HG03045 (cell line): ENCODE measurements around the gene KLF16.
A peak's percentile ranks its signal among the peaks of the same experiment; 100 is the strongest.
"Not testable (repeated sequence)": the region's sequence is repeated elsewhere in the genome, so short reads cannot be mapped to it uniquely, and the experiment has no call there.

Experiments used
- ATAC-seq: cut with Tn5 transposase; IDR thresholded peaks from one replicate; pipeline ENCODE4 v1.9.1; 2021; ENCODE audit warnings: mild to moderate bottlenecking, moderate library complexity; ENCODE audit not compliant: unreplicated experiment

KLF16 gene

DNA sequence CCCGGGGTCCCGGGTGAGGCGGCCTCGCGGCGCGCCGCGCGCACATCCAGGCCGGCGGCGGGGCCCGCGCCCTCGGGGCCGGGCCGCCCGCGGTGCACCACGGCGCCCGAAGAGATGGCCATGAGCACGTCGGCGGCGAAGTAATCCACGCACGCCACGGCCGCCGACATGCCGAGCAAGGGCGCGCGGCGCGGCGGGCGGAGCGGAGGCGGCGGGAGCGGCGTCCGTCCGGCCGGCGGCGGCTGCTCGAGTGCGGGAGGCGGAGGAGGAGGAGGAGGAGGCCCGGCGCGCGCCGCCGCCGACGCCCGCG, at the start of gene KLF16:
TSS of gene KLF16 (minus strand) at position 252 of the 310 bp plus-strand sequence. CDS start at position 170, 82 bp downstream.
- no peak for ATAC-seq

DNA sequence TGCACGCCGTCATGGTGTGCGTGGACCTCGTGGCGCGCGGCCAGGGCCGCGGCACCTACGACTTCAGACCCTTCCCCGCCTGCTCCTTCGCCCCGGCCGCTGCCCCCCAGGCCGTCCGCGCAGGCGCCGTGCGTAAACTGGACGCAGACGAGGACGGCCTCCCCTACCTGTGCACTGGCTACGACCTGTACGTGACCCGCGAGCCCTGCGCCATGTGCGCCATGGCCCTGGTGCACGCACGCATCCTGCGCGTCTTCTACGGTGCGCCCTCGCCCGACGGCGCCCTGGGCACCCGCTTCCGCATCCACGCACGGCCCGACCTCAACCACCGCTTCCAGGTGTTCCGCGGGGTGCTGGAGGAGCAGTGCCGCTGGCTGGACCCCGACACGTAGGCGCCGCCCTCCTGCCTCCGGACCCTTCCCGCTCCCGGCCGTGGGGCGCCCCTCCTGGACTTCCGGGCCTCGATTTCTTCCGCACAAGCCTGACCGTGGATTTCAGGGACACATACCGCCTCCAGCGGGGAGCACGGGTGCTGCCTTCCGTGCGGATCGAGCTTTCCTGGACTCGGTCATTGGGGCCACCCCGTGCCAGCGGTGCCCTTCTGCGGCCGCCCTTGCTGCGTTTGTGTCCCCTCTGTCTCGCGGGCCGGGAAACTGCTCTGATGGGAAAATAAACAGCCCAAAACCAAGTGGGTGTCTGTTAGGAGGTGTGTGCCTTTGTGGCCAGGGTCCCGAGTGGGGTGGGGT, 49.6 kb upstream of the KLF16 start:
- no peak for ATAC-seq

DNA sequence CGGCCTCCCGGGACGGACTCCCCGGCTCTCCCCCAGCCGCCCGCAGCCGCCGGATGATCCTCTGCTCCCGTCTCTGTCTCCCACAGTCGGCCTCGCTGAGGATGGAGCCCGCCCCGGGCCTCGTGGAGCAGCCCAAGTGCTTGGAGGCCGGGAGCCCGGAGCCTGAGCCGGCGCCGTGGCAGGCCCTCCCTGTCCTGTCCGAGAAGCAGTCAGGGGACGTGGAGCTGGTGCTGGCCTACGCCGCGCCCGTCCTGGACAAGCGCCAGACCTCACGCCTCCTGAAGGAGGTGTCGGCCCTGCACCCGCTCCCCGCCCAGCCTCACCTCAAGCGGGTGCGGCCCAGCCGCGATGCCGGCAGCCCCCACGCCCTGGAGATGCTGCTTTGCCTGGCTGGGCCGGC, 48.6 kb upstream of the KLF16 start:
- no peak for ATAC-seq

DNA sequence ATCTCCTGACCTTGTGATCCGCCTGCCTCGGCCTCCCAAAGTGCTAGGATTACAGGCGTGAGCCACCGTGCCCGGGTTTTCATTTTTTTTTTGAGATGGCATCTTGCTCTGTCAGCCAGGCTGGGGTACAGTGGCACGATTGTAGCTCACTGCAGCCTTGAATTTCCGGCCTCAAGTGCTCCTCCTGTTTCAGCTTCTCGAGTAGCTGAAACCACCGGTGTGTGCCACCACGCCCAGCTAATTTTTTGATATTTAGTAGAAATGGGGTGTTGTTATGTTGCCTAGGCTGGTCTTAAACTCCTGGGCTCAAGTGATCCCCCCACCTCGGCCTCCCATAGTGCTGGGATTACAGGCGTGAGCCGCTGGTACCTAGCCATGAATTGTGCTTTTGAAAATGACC, 47.7 kb upstream of the KLF16 start:
- ATAC-seq, result no peak

DNA sequence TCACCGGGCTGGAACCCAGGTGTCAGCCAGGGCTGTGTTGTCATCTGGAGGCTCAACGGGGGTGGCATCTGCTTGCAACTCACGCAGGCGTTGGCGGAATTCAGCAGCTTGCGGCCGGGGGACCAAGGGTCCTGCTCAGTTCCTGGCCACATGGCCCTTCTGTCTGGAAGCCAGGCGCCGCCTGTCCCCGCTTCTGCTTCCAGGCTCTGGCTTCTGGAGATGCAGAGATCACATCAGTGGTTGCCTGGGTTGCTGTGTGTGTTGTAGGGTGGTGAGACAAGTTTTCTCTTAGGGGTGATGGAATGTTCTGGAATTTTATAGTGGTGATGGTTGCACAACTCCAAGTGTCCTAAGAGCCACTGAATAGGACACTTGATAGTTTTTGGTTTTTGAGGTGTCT, 46.8 kb upstream of the KLF16 start:
- ATAC-seq, result no peak

DNA sequence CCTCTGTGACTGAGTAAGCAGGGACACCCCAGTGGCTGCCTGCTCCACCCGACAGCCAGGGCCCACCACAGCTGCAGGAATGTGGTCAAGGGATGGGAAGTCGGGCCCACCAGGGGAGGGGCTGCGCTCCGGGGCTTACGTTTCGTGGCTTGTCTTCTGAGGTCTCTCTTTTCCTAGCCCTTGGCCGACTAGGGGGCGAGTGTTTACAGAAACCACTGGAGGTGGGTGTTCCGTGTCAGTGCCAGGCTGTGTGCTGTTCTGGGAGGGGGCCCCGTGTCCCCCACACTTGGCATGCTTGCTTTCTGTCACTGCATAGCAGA, 46.3 kb upstream of the KLF16 start:
- ATAC-seq, result no peak

DNA sequence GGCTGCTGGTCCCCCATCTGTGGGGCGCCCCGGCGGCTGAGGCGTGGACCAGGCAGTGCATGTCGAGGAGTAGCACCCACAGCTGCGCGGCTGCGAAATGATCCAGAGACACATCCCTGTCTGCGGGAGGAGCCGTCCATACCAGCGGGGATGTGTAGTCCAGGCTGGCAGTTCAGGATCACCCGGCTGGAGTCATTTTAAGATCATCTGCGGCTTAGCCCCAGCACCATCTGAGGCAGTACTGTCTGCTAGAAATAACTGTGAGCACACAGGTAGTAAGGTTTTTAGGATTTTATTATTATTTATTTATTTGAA, 44.9 kb upstream of the KLF16 start:
- no peak for ATAC-seq

DNA sequence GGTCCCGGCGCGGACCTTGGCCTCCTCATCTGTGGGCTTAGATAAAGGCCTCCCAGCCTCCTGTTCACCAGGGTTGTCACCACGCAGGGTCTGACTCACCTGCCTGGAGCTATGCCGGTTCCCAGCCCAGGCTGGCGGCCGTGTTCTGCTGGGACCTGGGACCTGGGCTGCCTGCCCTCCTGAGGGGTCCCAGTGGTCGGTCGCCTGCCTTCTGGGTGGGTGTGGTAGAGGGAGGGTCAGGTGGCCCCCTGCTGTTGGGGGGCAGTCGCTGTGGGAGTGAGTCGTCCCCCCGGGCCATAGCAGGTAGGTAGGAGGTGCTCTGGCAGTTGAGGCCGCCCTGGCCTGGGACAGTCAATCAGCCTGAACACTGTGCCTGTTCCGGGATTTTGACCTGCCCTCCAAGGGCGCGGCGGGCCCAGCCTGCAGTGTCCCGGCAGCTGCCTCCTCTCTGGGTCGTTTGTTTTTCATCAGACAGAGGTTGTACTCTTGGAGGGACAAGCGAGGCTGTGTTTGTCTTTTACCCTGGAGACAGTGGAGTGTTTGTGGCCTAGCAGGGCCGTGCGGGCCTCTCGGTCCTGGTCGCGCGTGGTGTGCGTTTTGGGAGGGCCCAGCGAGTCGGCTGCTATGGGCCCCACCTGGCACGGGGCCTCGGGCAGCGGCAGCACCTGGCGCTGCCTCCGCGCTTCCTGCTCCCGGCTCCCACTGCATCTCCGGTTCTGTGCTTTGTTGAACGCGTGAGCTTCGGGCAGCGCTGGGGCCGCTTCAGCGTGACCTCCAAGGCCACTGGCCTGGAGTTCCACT, 44.4 kb upstream of the KLF16 start:
- ATAC-seq, result no peak

DNA sequence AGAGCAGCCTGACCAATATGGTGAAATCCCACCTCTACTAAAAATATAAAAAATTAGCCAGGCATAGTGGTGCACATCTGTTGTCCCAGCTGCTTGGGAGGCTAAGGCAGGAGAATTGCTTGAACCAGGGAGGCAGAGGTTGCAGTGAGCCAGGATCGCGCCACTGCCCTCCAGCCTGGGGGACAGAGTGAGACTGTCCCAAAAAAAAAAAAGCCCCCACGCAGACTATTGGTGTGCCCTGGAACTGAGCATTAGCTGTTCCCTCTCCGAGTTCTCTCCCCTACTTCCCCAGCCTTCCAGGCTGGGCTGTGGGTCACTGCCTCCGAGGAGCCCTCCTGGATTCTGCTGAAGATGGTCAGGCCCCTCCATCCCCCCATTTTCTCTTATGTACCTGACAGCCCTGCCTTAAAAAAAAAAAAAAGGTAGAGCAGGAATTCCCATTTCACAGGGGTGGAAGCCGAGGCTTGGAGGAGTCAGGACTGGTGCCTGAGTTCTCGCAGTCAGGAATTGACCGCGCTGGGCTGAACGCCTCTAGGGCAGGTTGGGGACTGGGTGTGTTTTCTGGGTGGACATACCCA, 43.7 kb upstream of the KLF16 start:
- no peak for ATAC-seq

DNA sequence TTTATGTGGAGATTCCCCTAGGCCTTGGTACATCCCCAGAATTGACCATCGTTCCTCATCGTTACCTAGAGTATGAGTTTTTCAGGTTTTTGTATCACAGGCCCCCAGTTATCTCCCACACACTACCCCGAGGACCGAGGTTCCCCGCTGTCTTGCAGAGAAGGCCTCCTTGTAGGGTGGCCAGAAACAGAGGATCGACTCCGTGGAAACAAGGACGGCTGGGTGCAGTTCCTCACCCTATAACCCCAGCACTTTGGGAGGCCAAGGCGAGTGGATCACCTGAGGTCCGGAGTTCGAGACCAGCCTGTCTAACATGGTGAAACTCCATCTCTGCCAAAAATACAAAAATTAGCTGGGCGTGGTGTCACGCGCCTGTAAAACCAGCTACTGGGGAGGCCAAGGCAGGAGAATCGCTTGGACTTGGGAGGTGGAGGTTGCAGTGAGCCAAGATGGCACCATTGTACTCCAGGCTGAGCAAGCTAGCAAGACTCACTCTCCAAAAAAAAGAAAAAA, 42.5 kb upstream of the KLF16 start:
- ATAC-seq, result no peak

DNA sequence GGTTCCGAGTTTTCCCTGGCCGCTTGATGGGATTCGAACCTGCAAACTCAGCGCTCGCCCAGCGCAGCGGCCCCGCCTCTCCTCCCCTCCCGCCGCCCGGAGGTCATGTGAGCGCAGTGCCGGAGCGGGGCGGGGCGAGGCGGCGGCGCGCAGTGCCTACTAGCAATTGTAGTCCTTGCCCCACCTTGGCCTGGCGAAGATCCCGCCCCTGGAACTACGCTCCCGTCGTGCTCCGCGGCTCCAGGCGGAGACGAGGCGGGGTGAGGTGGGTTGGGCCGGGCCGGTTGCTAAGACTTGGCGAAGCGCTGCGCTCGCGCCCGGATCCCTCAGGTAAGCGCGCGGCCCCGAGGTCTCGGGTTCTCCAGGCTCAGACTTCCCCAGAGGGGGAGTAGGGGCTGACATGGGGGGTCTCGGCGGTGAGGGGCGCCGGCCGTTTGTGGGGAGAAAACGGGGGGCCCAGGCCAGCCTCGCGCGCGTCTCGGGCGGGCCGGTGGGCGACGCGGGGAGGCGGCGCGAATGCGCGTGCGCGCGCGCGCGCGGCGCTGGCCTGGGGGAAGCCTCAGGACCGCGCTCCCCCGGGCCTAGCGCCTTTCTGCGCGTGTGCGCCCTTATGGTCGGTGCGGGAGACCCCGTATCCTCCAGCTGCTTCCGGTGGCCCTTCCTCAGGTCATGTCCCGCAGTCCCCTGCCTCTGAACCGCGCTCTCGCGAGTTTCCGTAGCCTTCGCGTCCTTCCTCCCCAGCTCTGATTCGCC, 41.9 kb upstream of the KLF16 start, which contains the start of the genes ADAT3 and SCAMP4:
TSS of gene ADAT3 (plus strand) at position 290 of the 753 bp plus-strand sequence. CDS start 6,649 bp downstream, outside the sequence.
TSS of gene SCAMP4 (plus strand) at position 290 of the 753 bp plus-strand sequence. CDS start 9,621 bp downstream, outside the sequence.
- ATAC-seq, result peak; percentile 78

DNA sequence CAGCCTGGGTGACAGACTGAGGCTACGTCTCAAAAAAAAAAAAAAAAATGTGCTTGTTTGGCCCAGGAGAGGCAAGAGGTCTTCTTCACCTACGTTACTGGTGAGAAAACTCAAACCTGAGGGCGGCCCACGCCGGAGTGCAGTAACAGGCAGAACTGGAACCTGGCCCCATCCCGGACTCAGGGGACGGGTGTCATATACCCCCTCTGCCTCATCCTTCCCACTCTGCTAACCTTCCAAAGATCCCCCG, 41.4 kb upstream of the KLF16 start:
- no peak for ATAC-seq

DNA sequence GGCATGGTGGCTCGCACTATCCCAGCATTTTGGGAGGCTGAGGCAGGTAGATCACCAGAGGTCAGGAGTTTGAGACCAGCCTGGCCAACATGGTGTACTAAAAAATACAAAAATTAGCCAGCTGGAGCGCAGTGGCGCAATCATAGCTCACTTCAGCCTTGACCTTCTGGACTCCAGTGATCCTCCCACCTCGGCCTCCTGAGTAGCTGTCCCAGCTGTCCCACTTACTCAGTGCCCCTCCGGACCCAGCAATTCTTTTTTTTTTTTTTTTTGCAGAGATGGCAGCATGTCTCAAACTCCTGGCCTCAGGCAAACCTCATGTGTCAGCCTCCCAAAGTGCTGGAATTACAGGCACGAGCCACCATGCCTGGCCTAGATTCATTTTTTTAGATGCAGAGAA, 39.5 kb upstream of the KLF16 start:
- ATAC-seq, result no peak

DNA sequence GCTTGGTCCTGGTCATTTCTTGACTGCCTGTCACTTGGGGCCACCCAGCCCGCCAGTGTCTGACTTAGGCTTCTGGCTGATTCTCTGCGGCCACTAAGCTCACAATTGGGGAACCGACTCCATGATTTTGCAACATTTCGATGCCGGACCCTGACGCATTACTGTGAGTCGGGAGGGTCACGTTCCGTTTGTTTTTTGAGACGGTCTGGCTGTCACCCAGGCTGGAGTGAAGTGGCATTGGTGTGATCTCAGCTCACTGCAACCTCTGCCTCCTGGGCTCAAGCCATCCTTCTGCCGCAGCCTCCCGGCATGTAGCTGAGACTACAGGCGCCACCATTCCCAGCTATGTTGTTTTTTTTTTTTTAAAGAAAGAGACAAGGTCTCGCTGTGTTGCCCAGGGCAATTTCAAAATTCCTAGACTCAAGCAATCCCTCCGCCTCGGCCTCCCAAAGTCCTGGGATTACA, 38.6 kb upstream of the KLF16 start:
- no peak for ATAC-seq

DNA sequence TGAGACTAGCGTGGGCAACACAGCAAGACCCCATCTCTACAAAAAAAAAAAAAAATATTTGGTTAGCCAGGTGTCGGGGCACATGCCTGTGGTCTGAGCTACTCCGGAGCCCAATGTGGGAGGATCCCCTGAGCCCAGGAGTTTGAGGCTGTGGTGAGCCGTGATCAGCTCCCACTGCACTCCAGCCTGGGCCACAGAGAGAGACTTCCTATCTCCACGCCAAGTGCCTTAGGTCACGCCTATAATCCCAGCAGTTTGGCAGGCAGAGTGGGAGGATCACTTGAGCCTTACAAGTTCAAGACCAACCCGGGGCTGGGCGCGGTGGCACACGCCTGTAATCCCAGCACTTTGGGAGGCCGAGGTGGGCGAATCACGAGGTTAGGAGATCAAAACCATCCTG, 33.1 kb upstream of the KLF16 start:
- no peak for ATAC-seq

DNA sequence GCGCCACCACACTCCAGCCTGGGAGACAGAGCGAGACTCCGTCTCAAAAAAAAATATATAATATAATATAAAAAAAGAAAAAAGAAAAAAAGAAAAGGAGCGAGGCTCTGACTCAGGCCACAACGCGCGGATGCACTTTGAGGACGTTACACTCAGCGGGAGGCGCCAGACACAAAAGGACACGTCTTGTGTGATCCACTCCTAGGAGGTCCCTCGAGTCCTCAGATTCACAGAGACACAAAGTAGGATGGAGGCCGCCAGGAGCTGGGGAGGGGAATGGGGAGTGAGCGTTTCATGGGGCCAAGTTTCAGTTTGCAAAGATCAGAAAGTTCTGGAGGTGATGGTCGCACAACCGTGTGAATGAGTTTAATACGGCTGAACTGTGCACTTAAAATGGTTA, 30.4 kb upstream of the KLF16 start:
- ATAC-seq, result no peak

DNA sequence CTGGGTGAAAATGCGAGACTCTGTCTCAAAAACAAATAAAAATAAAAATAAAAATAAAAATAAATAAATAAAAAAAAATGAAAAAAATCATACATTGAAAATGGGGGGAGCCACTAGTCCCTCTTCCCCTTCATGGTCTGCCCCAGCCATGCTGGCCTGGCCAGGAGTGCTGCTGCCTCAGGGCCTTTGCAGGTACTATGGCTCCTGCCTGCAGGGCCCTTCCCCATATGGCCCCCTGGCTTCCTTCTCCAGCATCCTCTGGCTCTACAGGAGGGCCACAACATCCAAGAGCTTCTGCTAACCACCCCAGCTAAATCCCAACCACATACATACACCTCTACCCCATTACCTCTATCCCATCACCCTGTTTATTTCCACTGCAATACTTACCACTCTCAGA, 26.5 kb upstream of the KLF16 start:
- ATAC-seq, result no peak

DNA sequence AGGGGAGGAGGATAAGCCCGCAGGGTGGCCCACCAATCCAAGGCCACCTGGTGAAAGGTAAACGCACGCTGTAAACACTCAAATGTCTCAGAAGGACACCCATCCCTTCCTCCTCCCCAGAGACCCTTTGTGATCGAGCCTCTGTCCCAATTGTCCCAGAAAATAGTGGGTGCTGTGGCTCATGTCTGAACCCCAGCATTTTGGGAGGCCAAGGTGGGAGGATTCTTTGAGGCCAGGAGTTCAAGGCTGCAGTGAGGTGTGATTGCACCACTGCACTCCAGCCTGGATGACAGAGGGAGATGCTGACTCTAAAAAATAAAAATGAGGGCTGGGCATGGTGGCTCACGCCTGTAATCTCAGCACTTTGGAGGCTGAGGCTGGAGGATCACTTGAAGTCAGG, 25.0 kb upstream of the KLF16 start:
- ATAC-seq, result no peak

DNA sequence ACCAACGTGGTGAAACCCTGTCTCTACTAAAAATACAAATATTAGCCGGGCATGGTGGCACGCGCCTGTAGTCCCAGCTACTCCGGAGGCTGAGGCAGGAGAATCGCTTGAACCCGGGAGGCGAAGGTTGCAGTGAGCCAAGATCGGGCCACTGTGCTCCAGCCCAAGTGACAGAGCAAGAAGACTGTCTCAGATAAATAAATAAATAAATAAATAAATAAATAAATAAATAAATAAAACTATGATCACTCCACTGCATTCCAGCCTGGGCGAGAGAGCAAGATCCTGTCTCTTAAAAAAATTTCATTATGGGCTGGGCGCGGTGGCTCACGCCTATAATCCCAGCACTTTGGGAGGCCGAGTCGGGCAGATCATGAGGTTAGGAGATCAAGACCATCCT, 23.0 kb upstream of the KLF16 start:
- ATAC-seq, result not testable (repeated sequence)

DNA sequence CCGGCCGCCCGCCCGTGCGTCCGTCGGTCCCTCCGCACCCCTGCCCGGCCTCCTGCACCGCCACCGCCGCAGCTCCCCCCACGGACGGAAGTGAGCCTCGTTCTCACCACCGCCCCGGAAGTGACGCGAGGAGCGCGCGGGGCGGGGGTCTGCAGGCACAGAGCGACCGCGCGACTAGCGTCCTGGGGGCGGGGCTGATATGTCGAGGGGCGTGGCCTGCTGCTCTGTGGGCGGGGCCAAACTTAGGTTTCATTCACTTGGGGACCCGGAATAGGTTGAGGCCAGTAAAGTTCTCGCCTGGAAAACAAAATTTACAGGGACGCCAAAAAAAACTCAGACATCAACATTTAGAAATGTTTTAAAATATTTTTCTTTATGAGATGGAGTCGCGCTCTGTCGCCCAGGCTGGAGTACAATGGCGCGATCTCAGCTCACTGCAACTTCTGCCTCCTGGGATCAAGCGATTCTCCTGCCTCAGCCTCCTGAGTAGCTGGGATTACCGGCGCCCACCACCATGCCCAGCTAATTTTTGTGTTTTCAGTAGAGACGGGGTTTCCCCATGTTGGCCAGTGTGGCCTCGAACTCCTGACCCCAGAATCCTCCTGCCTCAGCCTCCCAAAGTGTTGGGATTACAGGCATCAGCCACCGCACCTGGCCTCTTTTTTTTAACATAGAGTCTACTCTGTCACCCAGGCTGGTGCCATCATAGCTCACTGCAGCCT, 22.2 kb upstream of the KLF16 start, which contains the start of gene ABHD17A:
TSS of gene ABHD17A (minus strand) at position 99 of the 722 bp plus-strand sequence. CDS start 3,930 bp downstream, outside the sequence.
- ATAC-seq, result peak; percentile 77
